Superior temporal gyrus (tissue), 1 donor: ENCODE measurements around the gene MOV10.
"Not testable (repeated sequence)": the region's sequence is repeated elsewhere in the genome, so short reads cannot be mapped to it uniquely, and the experiment has no call there.

Source experiments
- DNase-seq: peaks from one replicate; pipeline ENCODE4 v3.0.0-alpha.2; 2016; ENCODE audit errors: extremely low spot score

MOV10 gene

GRCh38 chr1:112674440-112674985, at the start of gene MOV10:
Gene MOV10 (plus strand): TSS chr1:112674659. CDS start chr1:112674913, 254 bp downstream.
- DNase-seq: peak; percentile 54

GRCh38 chr1:112625696-112626095, 48.8 kb upstream of the MOV10 start:
- DNase-seq: peak; percentile 48

DNA sequence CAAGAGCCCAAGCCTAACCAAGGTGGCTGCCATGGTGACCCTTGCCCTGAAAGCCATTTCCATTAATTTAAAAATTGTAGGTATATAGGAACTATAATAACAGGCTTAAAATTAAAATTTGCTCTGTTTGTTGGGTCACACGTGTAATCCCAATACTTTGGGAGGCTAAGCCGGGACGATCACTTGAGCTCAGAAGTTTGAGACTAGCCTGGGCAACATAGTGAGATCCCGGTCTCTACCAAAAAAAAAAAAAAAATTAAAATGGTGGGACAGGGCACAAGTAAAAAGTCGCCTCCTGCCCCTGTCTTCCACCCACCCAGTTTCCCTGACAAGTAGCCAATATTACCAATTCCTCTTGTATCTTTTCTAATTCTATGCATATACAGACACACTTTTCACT, 48.3 kb upstream of the MOV10 start:
- no peak for DNase-seq

DNA sequence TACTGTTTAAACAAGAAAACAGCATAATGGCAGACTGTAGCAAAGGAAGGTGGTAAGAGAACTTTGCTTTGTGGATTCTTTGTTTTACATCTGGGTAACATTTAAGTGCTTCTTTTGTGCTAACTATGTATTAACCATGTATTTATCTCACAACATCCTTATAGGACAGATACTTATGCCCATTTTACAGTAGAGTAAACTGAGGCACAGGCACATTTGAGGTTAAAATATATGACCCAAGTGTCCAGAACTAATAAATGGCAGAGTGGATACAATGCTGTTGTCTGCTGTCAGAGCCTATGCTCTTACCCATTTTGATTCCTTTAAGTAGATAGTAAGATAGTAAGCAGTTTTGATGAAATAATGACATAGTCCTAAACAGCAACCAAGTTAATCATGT, 47.6 kb upstream of the MOV10 start:
- no peak for DNase-seq

DNA sequence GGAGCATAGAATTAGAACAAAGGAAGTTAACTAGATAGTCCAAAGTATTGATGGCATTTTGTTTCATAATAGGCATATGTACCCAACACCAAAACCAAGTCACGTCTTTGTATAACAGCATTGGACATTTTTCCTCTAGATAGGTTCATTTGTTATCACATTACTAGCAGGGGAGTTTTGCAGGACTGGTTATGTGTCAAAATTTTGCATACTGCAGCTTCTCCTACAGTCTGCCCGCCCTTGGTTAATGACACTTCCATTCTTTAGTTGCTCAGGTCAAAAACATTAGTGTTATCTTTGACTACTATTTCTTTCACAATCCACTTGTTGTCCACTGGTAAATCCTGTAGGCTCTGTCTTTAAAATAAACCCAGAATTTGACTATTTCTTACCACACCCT, 45.9 kb upstream of the MOV10 start:
- DNase-seq: no peak

- no peak for DNase-seq
Observed at GRCh38 chr1:112629256-112629655, 45.2 kb upstream of the MOV10 start.

DNA sequence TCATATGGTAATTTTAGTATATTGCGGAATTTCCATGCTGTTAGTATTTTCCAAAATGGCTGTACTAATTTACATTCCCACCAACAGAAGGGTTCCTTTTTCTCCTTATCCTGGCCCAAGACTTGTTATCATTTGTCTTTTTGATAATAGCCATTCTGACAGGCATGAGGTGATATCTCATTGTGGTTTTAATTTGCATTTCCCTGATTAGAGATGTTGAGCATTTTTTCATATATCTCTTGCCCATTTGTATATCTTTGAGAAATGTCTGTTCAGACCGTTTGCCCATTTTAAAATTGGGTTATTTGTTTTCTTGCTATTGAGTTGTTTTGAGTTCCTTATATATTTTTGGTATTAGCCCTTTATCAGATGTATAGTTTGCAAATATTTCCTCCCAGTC, 40.8 kb upstream of the MOV10 start:
- DNase-seq: no peak

DNA sequence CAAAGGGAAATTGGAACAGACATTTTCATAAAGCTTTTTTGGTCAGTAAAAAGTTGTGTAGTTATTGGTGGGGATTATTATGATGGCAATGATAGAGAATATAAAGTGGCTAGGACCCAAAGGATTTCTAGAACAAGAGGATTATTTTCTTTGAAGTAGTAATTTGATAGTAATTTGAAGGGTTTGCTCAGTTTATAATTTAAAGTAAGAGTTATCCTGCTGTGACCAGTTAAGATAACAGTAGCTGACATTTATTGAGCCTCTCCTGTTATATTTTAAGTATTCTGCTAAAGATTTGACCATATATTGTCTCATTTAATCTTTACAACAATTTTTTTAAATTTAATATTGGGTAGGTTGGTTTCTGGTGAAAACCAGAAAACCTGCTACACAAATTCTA, 40.1 kb upstream of the MOV10 start:
- DNase-seq: no peak

- no peak for DNase-seq
Observed at GRCh38 chr1:112636056-112636455, 38.4 kb upstream of the MOV10 start.

DNA sequence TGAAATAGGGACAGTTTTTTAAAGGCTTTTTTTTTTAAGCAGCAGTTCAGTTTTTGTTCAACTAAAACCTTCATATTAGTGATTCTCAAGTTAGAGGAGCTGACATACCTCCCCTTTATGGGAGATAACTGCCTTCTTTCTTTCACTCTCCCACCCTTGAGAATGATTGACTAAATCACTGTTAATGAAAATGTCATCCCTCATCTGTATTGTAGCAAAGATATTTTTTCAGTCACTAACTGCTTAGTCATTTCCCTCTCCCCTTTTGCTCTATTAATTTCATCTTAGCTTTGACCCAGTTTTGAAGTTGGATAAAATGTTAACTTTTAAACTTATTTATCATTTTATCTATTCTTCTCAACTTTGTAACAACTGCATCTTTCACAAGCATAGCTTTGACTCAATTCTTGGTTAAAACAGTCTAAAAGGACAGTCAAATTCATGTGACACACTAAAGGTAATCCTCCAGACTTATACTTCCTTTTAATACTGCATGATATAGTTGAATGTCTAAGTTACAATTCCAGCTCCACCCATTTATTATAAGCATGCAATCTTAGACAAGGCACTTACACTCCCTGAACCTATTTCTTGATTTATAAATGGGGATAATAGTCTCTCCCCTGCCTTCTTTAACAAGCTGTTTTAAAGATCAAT, 37.7 kb upstream of the MOV10 start:
- no peak for DNase-seq

- peak; percentile 84 for DNase-seq
Observed at GRCh38 chr1:112637254-112638109, 37.0 kb upstream of the MOV10 start.

DNA sequence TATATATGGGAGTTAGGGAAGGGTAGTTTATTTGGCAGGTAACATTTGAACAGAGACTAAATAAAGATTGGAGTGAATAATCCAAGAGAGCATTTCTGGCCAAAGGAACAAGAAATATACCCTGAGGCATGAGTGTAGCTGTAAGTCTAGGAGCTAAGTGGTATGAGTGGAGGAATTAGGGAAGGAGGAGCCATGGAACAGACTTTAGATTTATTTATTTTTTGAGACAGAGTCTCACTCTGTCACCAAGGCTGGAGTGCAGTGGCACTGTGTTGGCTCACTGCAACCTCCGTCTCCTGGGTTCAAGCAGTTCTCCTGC, 36.4 kb upstream of the MOV10 start:
- DNase-seq: no peak

- DNase-seq: not testable (repeated sequence)
Observed at GRCh38 chr1:112640437-112640836, 34.0 kb upstream of the MOV10 start.

DNA sequence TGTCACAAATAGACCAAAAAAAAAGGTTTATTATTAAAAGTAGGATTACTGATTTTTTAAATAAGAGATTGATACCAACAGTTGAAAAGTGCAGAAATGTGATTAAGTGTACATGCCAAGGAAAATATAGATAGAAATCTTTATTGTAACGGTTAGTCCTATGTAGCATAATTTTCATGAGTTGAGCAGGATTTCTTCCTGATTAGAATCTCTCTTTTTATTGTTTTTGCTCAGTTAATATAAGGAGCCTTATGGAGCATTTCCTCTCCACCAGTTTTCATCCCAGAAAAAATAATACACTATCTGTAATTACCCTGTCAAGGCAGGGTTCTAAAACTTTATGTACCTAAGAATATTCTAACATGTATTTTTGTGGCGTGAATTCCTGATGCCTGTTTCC, 31.4 kb upstream of the MOV10 start:
- DNase-seq: no peak

GRCh38 chr1:112646225-112646624, 28.2 kb upstream of the MOV10 start:
- no peak for DNase-seq

GRCh38 chr1:112651205-112651604, 23.3 kb upstream of the MOV10 start:
- no peak for DNase-seq

DNA sequence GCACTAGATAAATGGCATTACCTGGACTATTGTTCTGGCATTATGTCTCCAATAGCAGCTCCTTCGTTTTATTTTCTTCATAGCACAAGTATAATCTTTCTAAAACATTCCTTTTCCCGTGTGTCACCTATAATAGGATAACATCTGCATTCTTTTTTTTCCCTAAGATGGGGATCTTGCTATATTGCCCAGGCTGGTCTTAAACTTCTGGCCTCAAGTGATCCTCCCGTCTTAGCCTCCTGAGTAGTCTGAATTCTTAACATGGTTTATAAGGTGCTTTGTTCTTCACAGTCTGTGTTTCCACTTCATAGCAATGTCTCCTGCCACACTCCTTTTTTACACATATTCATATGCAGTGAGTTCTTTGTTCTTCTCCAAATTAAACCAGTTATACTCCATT, 8.6 kb upstream of the MOV10 start:
- no peak for DNase-seq

GRCh38 chr1:112666946-112667345, 7.5 kb upstream of the MOV10 start:
- no peak for DNase-seq

DNA sequence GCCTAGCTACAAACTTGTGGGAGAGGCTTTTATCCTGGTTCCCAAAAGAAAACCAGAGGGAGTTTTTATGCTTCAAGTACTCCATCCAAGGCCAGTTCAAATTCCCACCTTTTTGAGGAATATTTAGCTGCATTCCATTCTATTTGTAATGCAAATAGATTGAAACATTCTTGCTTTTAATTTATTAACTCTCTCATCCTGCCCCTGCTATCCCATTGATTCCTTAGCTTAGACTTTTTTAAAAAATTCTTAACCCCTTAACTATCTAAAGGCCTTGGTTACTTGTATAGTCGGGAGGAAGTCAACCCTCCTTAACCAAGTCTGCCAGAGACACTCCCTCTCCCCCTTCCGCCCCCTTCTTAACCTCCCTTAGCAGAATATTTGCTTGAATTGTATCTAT, 2.5 kb upstream of the MOV10 start:
- DNase-seq: no peak

- no peak for DNase-seq
Observed at GRCh38 chr1:112672842-112673241, 1.6 kb upstream of the MOV10 start.

- DNase-seq: peak; percentile 50
Observed at GRCh38 chr1:112673592-112674439, 643 bp upstream of the MOV10 start.
